AG04450 (cell line): Measurements from ENCODE around the gene BHMT. TPM values are rescaled to one million over a fixed set of nuclear protein-coding genes. Genes with fewer than 3 reads are reported as not detected.

ENCODE experiments used
- CTCF ChIA-PET: fragments of 300-600, 350-600 bp; formaldehyde crosslinking; extraction: SDS; loops from one replicate; lab custom pipeline; 2022; ENCODE audit warnings: antibody characterized with exemption, inconsistent platforms; lab: Charles Lee
- POLR2A ChIA-PET: fragments of 350-600 bp; formaldehyde crosslinking; extraction: SDS; loops from one replicate; lab custom pipeline; 2021; ENCODE audit warnings: antibody characterized with exemption, inconsistent platforms; lab: Yijun Ruan, JAX
- DNase-seq: peaks from one replicate; pipeline ENCODE4 v3.0.0-alpha.2; 2011; ENCODE audit warnings: low read depth, low spot score
- H3K27ac ChIP-seq: one replicate; pipeline ENCODE4 v1.5.1; 2012; ENCODE audit warnings: low read depth, low read length, control low read depth
- H3K27me3 ChIP-seq: one replicate; pipeline ENCODE4 v1.6.0; 2012; ENCODE audit warnings: low read length; ENCODE audit not compliant: control insufficient read depth, insufficient read depth
- H3K4me3 ChIP-seq: 2 replicates; pipeline ENCODE4 v1.5.1; 2011; ENCODE audit warnings: mild to moderate bottlenecking, low read depth, low read length, control low read depth
- H3K9me3 ChIP-seq: 2 replicates; pipeline ENCODE4 v1.5.1; 2012; ENCODE audit warnings: low read length; ENCODE audit not compliant: control insufficient read depth, insufficient read depth
- polyA minus RNA-seq: library from RNA; depleted of rRNA, polyadenylated mRNA; stranded (reverse); fragments of >200 nt; gene quantifications from 2 replicates; pipeline ENCODE4 v1.2.3, GENCODE V29; 2011; rRNA and poly(A)+ RNA removed
- polyA plus RNA-seq: library from polyadenylated mRNA; depleted of rRNA; stranded (reverse); fragments of >200 nt; gene quantifications from 2 replicates; pipeline ENCODE4 v1.2.3, GENCODE V29; 2011; rRNA removed
- TF ChIP-seq, protein P1 (sequence below): IDR thresholded peaks from 2 replicates; pipeline ENCODE4 v1.5.1; 2011; ENCODE audit warnings: low read depth, low read length, control low read depth, inconsistent platforms

The BHMT gene, protein sequence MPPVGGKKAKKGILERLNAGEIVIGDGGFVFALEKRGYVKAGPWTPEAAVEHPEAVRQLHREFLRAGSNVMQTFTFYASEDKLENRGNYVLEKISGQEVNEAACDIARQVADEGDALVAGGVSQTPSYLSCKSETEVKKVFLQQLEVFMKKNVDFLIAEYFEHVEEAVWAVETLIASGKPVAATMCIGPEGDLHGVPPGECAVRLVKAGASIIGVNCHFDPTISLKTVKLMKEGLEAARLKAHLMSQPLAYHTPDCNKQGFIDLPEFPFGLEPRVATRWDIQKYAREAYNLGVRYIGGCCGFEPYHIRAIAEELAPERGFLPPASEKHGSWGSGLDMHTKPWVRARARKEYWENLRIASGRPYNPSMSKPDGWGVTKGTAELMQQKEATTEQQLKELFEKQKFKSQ
- polyA plus RNA-seq: not detected in 2 replicates
- not detected in 2 replicates for polyA minus RNA-seq

DNA sequence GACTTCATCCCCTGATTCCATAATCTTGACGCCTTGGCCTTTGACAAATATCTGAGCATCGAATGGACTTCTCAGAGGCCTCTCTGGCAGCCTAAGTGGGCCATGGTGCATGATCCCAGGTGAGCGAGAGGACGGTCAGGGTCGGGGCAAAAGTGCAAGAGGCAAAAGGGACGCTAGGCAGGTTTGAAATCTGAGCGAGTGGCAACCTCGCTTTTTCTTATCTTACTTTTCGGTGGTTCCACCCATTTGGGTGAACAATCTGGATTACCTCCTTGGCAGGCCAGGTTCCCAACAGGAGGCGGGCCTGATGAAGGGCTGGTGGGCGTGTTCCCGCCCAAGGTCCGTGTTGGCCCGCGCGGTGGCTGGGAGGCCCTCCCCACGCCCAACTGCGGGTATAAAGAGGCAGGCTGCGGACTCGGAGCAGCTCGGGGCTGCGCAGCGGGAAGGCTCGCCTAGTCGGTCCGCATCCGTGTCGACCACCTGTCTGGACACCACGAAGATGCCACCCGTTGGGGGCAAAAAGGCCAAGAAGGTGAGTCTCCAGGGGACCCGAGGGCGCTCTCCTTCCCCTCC is at the start of gene BHMT:
Gene BHMT (plus strand): TSS at position 423 of the 573 bp plus-strand sequence. CDS start 77 bp downstream, at position 500.
- DNase-seq: no peak
- ChIA-PET POLR2A (no interaction called here), CTCF (no interaction called here)
- H3K27ac ChIP-seq: no peak within 1 kb of the TSS
- H3K27me3 ChIP-seq: peaks cover 50% of the 10 kb centered on the region
- H3K9me3 ChIP-seq: peaks cover 3% of the 10 kb centered on the region; the same call in 1 of the 2 replicates
- TF ChIP-seq, protein P1, sequence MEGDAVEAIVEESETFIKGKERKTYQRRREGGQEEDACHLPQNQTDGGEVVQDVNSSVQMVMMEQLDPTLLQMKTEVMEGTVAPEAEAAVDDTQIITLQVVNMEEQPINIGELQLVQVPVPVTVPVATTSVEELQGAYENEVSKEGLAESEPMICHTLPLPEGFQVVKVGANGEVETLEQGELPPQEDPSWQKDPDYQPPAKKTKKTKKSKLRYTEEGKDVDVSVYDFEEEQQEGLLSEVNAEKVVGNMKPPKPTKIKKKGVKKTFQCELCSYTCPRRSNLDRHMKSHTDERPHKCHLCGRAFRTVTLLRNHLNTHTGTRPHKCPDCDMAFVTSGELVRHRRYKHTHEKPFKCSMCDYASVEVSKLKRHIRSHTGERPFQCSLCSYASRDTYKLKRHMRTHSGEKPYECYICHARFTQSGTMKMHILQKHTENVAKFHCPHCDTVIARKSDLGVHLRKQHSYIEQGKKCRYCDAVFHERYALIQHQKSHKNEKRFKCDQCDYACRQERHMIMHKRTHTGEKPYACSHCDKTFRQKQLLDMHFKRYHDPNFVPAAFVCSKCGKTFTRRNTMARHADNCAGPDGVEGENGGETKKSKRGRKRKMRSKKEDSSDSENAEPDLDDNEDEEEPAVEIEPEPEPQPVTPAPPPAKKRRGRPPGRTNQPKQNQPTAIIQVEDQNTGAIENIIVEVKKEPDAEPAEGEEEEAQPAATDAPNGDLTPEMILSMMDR: no peak
- H3K4me3 ChIP-seq: no peak within 1 kb of the TSS

DNA sequence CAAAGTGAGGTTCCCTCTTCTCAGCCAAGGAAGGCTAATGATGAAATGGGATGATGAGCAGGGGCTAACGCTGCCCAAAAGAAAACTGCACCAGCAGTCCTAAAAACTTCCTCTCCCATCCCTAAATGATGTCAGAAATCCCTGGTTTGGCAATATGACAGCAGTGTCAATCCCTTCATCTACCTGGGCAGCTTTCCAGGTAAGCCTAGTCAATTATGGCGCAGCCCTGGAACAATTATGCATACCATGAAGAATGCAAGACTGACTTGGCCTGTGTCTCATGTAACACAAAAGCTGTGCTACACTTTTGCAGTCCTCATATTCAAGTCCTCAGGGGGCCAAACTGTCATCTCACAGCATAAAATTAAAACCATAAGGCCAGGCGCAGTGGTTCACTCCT is 49.2 kb upstream of the BHMT start:
- Histone ChIP-seq H3K4me3 (no peak overlapping the region), H3K27ac (no peak overlapping the region), H3K27me3 (no peaks in the 10 kb centered on the region), H3K9me3 (no peaks in the 10 kb centered on the region)
- POLR2A ChIA-PET: no interaction called here
- DNase-seq: no peak
- CTCF ChIA-PET: interaction anchor here (1.4 to 1.8 kb wide), 2 partner anchors 20 to 38 kb away, joined by 3 to 13 read pairs; no protein-coding TSS in a partner anchor
- TF ChIP-seq, protein P1: no peak

DNA sequence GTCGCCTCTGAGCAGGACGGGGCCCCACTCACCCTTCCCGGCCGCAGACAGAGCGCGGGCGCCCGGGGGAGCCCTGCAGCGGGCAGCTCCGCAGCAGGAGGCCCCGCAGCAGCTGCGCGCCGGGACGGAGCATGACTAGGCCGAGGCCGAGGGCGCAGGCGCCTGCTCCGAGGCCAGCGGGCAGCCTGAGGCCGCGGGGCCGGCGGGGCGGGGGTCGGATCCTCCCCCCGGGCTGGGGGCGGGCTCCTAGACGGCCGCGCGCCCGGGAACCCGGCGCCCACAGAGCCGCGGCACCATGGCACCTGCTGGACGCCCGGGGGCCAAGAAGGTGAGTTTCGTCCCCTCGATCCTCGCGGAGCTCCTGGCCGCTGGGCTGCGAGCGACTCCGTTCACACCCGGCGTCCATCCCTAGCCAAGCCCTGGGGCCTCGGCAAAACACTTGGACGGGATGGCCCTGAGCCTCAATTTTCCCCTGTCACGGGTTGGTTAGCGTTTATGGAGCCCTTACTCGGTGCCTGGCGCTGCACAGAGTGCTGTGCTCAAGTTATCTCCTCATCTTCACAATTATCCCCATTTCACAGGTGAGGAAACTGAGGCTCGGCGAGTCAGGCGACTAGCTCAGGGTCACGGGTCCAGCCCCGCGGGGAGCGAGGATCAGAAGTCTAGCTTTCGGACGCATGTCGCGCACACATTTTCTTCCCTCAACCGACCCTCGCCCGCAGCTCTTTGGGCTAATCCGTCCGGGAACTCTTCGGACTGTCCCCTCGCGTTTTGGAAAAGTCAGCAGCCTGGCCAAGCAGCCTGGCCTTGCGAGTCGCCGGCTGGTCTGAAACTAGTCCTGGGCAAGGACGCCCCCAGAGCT is 41.9 kb upstream of the BHMT start, which contains the start of the genes BHMT2 and DMGDH:
Gene BHMT2 (plus strand): TSS at position 280 of the 862 bp plus-strand sequence. CDS start 16 bp downstream, at position 296.
Gene DMGDH (minus strand): TSS at position 187 of the 862 bp plus-strand sequence. CDS start 54 bp downstream, at position 133.
- Histone ChIP-seq H3K27me3 (no peaks in the 10 kb centered on the region), H3K27ac (peak within 1 kb of the TSS; percentile 52), H3K4me3 (peak within 1 kb of the TSS; percentile 46), H3K9me3 (peaks cover 12% of the 10 kb centered on the region)
- ChIA-PET CTCF (interaction anchor here (1.1 to 2.2 kb wide), 2 partner anchors 45 to 64 kb away, joined by 7 to 17 read pairs; no protein-coding TSS in a partner anchor), POLR2A (no interaction called here)
- TF ChIP-seq, protein P1: no peak
- no peak for DNase-seq

DNA sequence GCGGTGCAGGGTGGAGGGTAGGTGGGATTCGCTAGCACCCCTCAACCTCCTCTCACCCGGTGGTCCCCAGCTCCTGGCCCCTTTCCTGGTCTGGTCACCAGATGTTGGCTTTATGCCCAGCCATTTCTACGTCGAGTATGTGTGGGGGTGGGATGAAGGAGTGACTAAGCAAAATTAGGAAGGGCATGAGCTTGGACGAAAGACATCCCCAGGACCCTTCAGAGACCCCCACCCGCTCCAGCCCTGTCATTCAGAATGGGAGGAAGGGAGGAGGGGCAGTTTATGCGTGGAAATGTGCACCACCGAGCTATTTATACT is 41.3 kb upstream of the BHMT start:
- TF ChIP-seq, protein P1: no peak
- ChIA-PET POLR2A (no interaction called here), CTCF (interaction anchor here (1.1 to 2.2 kb wide), 2 partner anchors 45 to 63 kb away, joined by 7 to 17 read pairs; no protein-coding TSS in a partner anchor)
- no peak for DNase-seq
- H3K9me3 ChIP-seq: peaks cover 12% of the 10 kb centered on the region
- peak overlapping the region; percentile 52 for H3K27ac ChIP-seq
- H3K4me3 ChIP-seq: peak overlapping the region; percentile 46
- no peaks in the 10 kb centered on the region for H3K27me3 ChIP-seq
